ENCODE data around the gene LCAT. TPM values are rescaled to one million over a fixed set of nuclear protein-coding genes. Genes with fewer than 3 reads are reported as not detected.
A peak's percentile ranks its signal among the peaks of the same experiment; 100 is the strongest.

Gene LCAT
- polyA plus RNA-seq, 1 of the 3 experiments (the other 2 are of a cell fraction): 11.1 TPM

GRCh38 chr16:67934306-67935100 lies 9.4 kb downstream of the LCAT start:
- peak overlapping the region; percentile 84 to 89 for H3K4me3 ChIP-seq (ENCODE audit: low read depth in 2 of 2, low read length in 1 of 2)
- POLR2A ChIA-PET: interaction anchor here (1.0 to 2.5 kb wide), 7 partner anchors 8 to 274 kb away, joined by 3 to 12 read pairs (median 4); partner anchors contain the start of genes ACD, LCAT, NFATC3 and NRN1L
- H4K20me1 ChIP-seq (ENCODE audit: insufficient read depth): no peaks in the 10 kb centered on the region
- peak overlapping the region; percentile 99 for H3K4me2 ChIP-seq
- H3K27ac ChIP-seq (ENCODE audit: low read depth in 2 of 2, low read length in 1 of 2): peak overlapping the region in 1 of 2 experiments; percentile 64; a peak in 2 of 4 replicates
- TF ChIP-seq POLR2AphosphoS5 (IDR thresholded peaks at IDR 0.05; ENCODE audit: low read depth, low read length) (peak; percentile 2; the same call in 1 of the 2 replicates), TAF1 (IDR thresholded peaks at IDR 0.05; ENCODE audit: borderline replicate concordance, low read depth, low read length) (no peak)
- no peaks in the 10 kb centered on the region for H3K9me2 ChIP-seq
- DNase-seq: peak; percentile 54
- H3F3A ChIP-seq (replicated peaks; ENCODE audit: insufficient read depth): peaks cover 8% of the 10 kb centered on the region
- 51% methylated on average over 5 of the region's 13 CpGs for WGBS (ENCODE audit: low lambda C conversion rate)
- CTCF ChIA-PET: interaction anchor here (0.7 to 28.1 kb wide), 9 partner anchors 14 to 413 kb away, joined by 3 to 564 read pairs (median 6); partner anchors contain the start of genes CENPT, EDC4, NRN1L and NUTF2
- H3K27me3 ChIP-seq (ENCODE audit: insufficient read depth): no peaks in the 10 kb centered on the region
- H2AFZ ChIP-seq (ENCODE audit: low read depth): peak overlapping the region; percentile 61; the same call in 1 of the 2 replicates
- peaks cover 0 to 20% of the 10 kb centered on the region in 2 experiments for H3K36me3 ChIP-seq (replicated peaks in 1 of 2; ENCODE audit: control insufficient read depth in 1 of 2, insufficient read depth in 2 of 2, low read length in 1 of 2)
- H3K9ac ChIP-seq: peak overlapping the region; percentile 86
- peaks cover 19% of the 10 kb centered on the region for H3K79me2 ChIP-seq (ENCODE audit: insufficient read depth)
- no peaks in the 10 kb centered on the region for H3K9me3 ChIP-seq
- peaks cover 11 to 24% of the 10 kb centered on the region in 2 experiments; a peak in 2 of 4 replicates for H3K4me1 ChIP-seq (ENCODE audit: control insufficient read depth in 1 of 2, insufficient read depth in 2 of 2, low read depth in 1 of 2, low read length in 1 of 2)

GRCh38 chr16:67933805-67934204 lies 10.1 kb downstream of the LCAT start:
- Histone ChIP-seq H3K9me2 (no peaks in the 10 kb centered on the region), H3K9me3 (no peaks in the 10 kb centered on the region), H3K4me3 (ENCODE audit: low read depth in 2 of 2, low read length in 1 of 2) (no peak overlapping the region), H4K20me1 (ENCODE audit: insufficient read depth) (peaks cover 2% of the 10 kb centered on the region), H3F3A (replicated peaks; ENCODE audit: insufficient read depth) (peaks cover 5% of the 10 kb centered on the region), H3K4me1 (ENCODE audit: control insufficient read depth in 1 of 2, insufficient read depth in 2 of 2, low read depth in 1 of 2, low read length in 1 of 2) (peaks cover 11 to 24% of the 10 kb centered on the region in 2 experiments; a peak in 2 of 4 replicates), H3K36me3 (replicated peaks in 1 of 2; ENCODE audit: control insufficient read depth in 1 of 2, insufficient read depth in 2 of 2, low read length in 1 of 2) (peaks cover 0 to 25% of the 10 kb centered on the region in 2 experiments), H3K27me3 (ENCODE audit: insufficient read depth) (no peaks in the 10 kb centered on the region), H3K27ac (ENCODE audit: low read depth in 2 of 2, low read length in 1 of 2) (no peak overlapping the region), H2AFZ (ENCODE audit: low read depth) (no peak overlapping the region), H3K9ac (no peak overlapping the region), H3K79me2 (ENCODE audit: insufficient read depth) (peaks cover 19% of the 10 kb centered on the region), H3K4me2 (no peak overlapping the region)
- TF ChIP-seq JUND (IDR thresholded peaks at IDR 0.05) (no peak), NFIC (IDR thresholded peaks at IDR 0.05; ENCODE audit: borderline replicate concordance) (no peak), REST (IDR thresholded peaks at IDR 0.05; ENCODE audit: low read depth, low read length) (no peak), MEF2A (IDR thresholded peaks at IDR 0.05; ENCODE audit: borderline replicate concordance, low read depth) (no peak), RFX5 (IDR thresholded peaks at IDR 0.05; ENCODE audit: low read length) (no peak), GABPA (IDR thresholded peaks at IDR 0.05; ENCODE audit: low read depth) (no peak), FOXJ3 (CRISPR knock-in tag; IDR thresholded peaks at IDR 0.05) (no peak), CTCF (IDR thresholded peaks at IDR 0.05) (no peak), EP300 (IDR thresholded peaks at IDR 0.05; ENCODE audit: borderline replicate concordance in 1 of 2, low read depth in 1 of 2, low read length in 1 of 2) (no peak), TCF12 (IDR thresholded peaks at IDR 0.05) (no peak), ELF1 (IDR thresholded peaks at IDR 0.05) (no peak), CHD2 (IDR thresholded peaks at IDR 0.05; ENCODE audit: low read length, partially characterized antibody) (no peak), TAF1 (IDR thresholded peaks at IDR 0.05; ENCODE audit: borderline replicate concordance, low read depth, low read length) (no peak), NRF1 (IDR thresholded peaks at IDR 0.05; ENCODE audit: low read depth, low read length) (no peak), FOXM1 (IDR thresholded peaks at IDR 0.05; ENCODE audit: low read depth) (no peak)
- POLR2A ChIA-PET: interaction anchor here (1.1 to 2.5 kb wide), 3 partner anchors 9 to 274 kb away, joined by 3 to 12 read pairs (median 4); partner anchors contain the start of genes ACD and NRN1L
- WGBS (ENCODE audit: low lambda C conversion rate): 90% methylated on average over 6 of the region's 7 CpGs
- CTCF ChIA-PET: interaction anchor here (0.6 to 28.1 kb wide), 6 partner anchors 13 to 412 kb away, joined by 3 to 564 read pairs (median 7); partner anchors contain the start of genes EDC4, NRN1L and PSKH1
- no peak for DNase-seq

Data from SK-N-SH (cell line).